B cell (primary cell): Measurements from ENCODE around the gene TNKS1BP1. TPM values are rescaled to one million over a fixed set of nuclear protein-coding genes. Genes with fewer than 3 reads are reported as not detected.

Experiments
- ATAC-seq: fragments of 200-7000 bp; cut with Tn5 transposase; one replicate; pipeline ENCODE4 v1.10.0; 2021; ENCODE audit warnings: low read depth, mild to moderate bottlenecking, moderate number of reproducible peaks, moderate library complexity
- CTCF ChIA-PET: fragments of 350-600 bp; sonication (Branson Sonifier 250); formaldehyde crosslinking; loops from one replicate; lab custom pipeline; 2021; ENCODE audit warnings: antibody characterized with exemption, inconsistent platforms; lab: Charles Lee
- POLR2A ChIA-PET: fragments of 350-600 bp; sonication (Branson Sonifier 250); formaldehyde crosslinking; loops from one replicate; lab custom pipeline; 2021; ENCODE audit warnings: antibody characterized with exemption; lab: Charles Lee
- DNase-seq: peaks from one replicate; pipeline ENCODE4 v3.0.0; 2013
- H2AFZ ChIP-seq: 2 replicates; pipeline ENCODE4 v1.6.1; 2012; ENCODE audit warnings: mild to moderate bottlenecking, low read depth, low read length; ENCODE audit not compliant: insufficient read depth, poor library complexity, severe bottlenecking
- H3K27ac ChIP-seq, 2 donors: 1 replicate in 1 of 2; 2 replicates in 1 of 2; pipeline ENCODE4 v1.5.1; 2012 to 2013; ENCODE audit warnings: low read length in 2 of 2, mild to moderate bottlenecking in 2 of 2, moderate library complexity in 1 of 2
- H3K27me3 ChIP-seq, 4 experiments: fragments of 200-600 bp in 1 of 4; sonication (generic) in 1 of 4; replicated peaks in 1 of 4; 1 replicate in 2 of 4; 2 replicates in 2 of 4; pipeline versions ENCODE4 v1.6.1 to v1.7.0; 2013 to 2016; ENCODE audit warnings: low read length in 3 of 4, mild to moderate bottlenecking in 2 of 4, mixed read lengths in 1 of 4, moderate library complexity in 1 of 4; ENCODE audit not compliant: insufficient read depth in 4 of 4, control insufficient read depth in 3 of 4; ENCODE audit errors: control extremely low read depth in 1 of 4
- H3K36me3 ChIP-seq, 2 experiments: replicated peaks in 1 of 2; 1 replicate in 1 of 2; 2 replicates in 1 of 2; pipeline versions ENCODE4 v1.6.1 to v1.7.1; 2013; ENCODE audit warnings: low read length in 1 of 2; ENCODE audit not compliant: insufficient read depth in 2 of 2, control insufficient read depth in 1 of 2; ENCODE audit errors: control extremely low read depth in 1 of 2, extremely low read depth in 1 of 2
- H3K4me1 ChIP-seq, 2 donors: fragments of 200-600 bp in 1 of 2; sonication (generic) in 1 of 2; 1 replicate in 1 of 2; 2 replicates in 1 of 2; pipeline versions ENCODE4 v1.5.1 to v1.6.1; 2013 to 2017; ENCODE audit warnings: low read length in 2 of 2; ENCODE audit not compliant: control insufficient read depth in 2 of 2, insufficient read depth in 2 of 2
- H3K4me2 ChIP-seq: replicated peaks from 2 replicates; pipeline ENCODE3; 2012; ENCODE audit warnings: mild to moderate bottlenecking, low read depth, low read length; ENCODE audit not compliant: poor library complexity, severe bottlenecking
- H3K4me3 ChIP-seq, 5 experiments: fragments of 200-600 bp in 1 of 5; sonication (generic) in 1 of 5; 1 replicate in 3 of 5; 2 replicates in 2 of 5; pipeline versions ENCODE4 v1.5.1 to v1.7.0; 2011 to 2016; ENCODE audit warnings: low read length in 4 of 5, mild to moderate bottlenecking in 4 of 5, low read depth in 2 of 5, control low read depth in 1 of 5, moderate library complexity in 1 of 5; ENCODE audit not compliant: insufficient read depth in 1 of 5; ENCODE audit errors: control extremely low read depth in 1 of 5, extremely low read depth in 1 of 5
- H3K79me2 ChIP-seq: fragments of 200-600 bp; sonication (generic); one replicate; pipeline ENCODE4 v1.6.0; 2016; ENCODE audit warnings: low read length; ENCODE audit not compliant: control insufficient read depth, insufficient read depth
- H3K9ac ChIP-seq: fragments of 200-600 bp; sonication (generic); 2 replicates; pipeline ENCODE4 v1.6.1; 2017; ENCODE audit warnings: mild to moderate bottlenecking, low read length, moderate library complexity
- H3K9me3 ChIP-seq, 3 donors: one replicate each; pipeline versions ENCODE4 v1.6.1 to v1.7.1; 2013; ENCODE audit warnings: low read length in 2 of 3; ENCODE audit not compliant: control insufficient read depth in 2 of 3, insufficient read depth in 1 of 3; ENCODE audit errors: control extremely low read depth in 1 of 3
- H4K20me1 ChIP-seq: 2 replicates; pipeline ENCODE4 v1.6.0; 2012; ENCODE audit warnings: mild to moderate bottlenecking, low read length; ENCODE audit not compliant: insufficient read depth, control insufficient read depth, poor library complexity, severe bottlenecking
- H3K27ac Mint-ChIP-seq: one replicate; pipeline ENCODE4 v1.8.0; 2021; ENCODE audit warnings: mixed read lengths
- H3K27me3 Mint-ChIP-seq: one replicate; pipeline ENCODE4 v1.8.0; 2021; ENCODE audit warnings: mixed read lengths
- H3K4me1 Mint-ChIP-seq: one replicate; pipeline ENCODE4 v1.8.0; 2021; ENCODE audit warnings: mixed read lengths
- H3K4me3 Mint-ChIP-seq: one replicate; pipeline ENCODE4 v1.8.0; 2021; ENCODE audit warnings: mixed read lengths
- H3K9me3 Mint-ChIP-seq: one replicate; pipeline ENCODE4 v1.8.0; 2022; ENCODE audit warnings: mixed read lengths; ENCODE audit not compliant: insufficient read depth
- CTCF ChIP-seq: fragments of 200-600 bp; IDR thresholded peaks from one replicate; pipeline ENCODE4 v1.8.0; 2022; ENCODE audit warnings: antibody characterized with exemption, mild to moderate bottlenecking
- EZH2 ChIP-seq: IDR thresholded peaks from 2 replicates; pipeline ENCODE4 v1.6.1; 2012; ENCODE audit warnings: borderline replicate concordance, low read depth, mild to moderate bottlenecking, moderate library complexity, low read length; ENCODE audit not compliant: insufficient read depth, poor library complexity, severe bottlenecking
- WGBS: methylation state at CpG from one replicate; pipeline ENCODE4 v1.1.5; 2013; ENCODE audit warnings: missing lambda C conversion rate; ENCODE audit not compliant: insufficient coverage; 5-methylcytosine and 5-hydroxymethylcytosine counted together
- intact Hi-C: fragments of 100-400 bp; cut with micrococcal nuclease; formaldehyde crosslinking; loops from one replicate; pipeline ENCODE4 v1.10.0; 2022
- polyA plus RNA-seq: library from polyadenylated mRNA; depleted of rRNA; stranded (reverse); fragments of >200 nt; gene quantifications from 2 replicates; pipeline ENCODE4 v1.2.3, GENCODE V29; 2012
- total RNA-seq, 2 donors: library from RNA; stranded (reverse); fragments of 120-200 nt in 1 of 2; gene quantifications; 1 replicate in 1 of 2; 2 replicates in 1 of 2; pipeline versions ENCODE4 v1.2.3 to v1.2.4, GENCODE V29; 2013 to 2022

TNKS1BP1 gene
- total and polyA plus RNA-seq, 2 donors (not counting 1 experiment from before 2014, with no cell fraction given), result 2.2 to 12.2 TPM

DNA sequence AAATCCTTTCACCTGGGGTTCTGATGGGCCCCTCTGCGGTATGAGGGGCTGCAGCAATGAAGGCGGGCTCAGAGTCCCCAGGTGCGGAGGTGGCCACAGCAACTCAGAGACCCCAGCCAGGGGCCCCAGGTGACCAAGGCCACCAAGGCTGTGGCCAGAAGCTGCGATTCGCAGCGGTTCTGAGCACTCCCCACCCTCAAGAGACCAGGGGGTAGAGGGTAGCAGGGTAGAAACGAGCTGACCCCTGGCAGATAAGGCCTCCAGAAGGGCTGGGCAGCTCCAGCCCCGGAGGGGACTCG lies 948 bp downstream of the TNKS1BP1 start:
- ChIA-PET CTCF (interaction anchor here (1.1 to 4.8 kb wide), 2 partner anchors 11 to 15 kb away, joined by 3 to 24 read pairs; partner anchors contain the start of gene SSRP1), POLR2A (interaction anchor here (3.5 kb wide), 1 partner anchor 11 kb away, joined by 41 read pairs; the partner anchor contains the start of gene SSRP1)
- intact Hi-C loops, result no loop called here
- Mint-ChIP-seq H3K4me1 (peaks cover 25% of the 10 kb centered on the region), H3K27me3 (no peaks in the 10 kb centered on the region), H3K9me3 (no peaks in the 10 kb centered on the region), H3K27ac (peak overlapping the region; percentile 72), H3K4me3 (peak overlapping the region; percentile 87)
- peak overlapping the region; percentile 80 for H3K9ac ChIP-seq
- no peaks in the 10 kb centered on the region for H3K27me3 ChIP-seq
- no peak overlapping the region for H3K27ac ChIP-seq
- ATAC-seq, result no peak
- 66% methylated on average over 6 of the region's 9 CpGs for WGBS
- H3K4me1 ChIP-seq, result peaks cover 13 to 20% of the 10 kb centered on the region in 2 donors
- H2AFZ ChIP-seq, result peak overlapping the region; percentile 94
- no peaks in the 10 kb centered on the region for H3K79me2 ChIP-seq
- no peak for TF ChIP-seq CTCF
- H3K4me2 ChIP-seq, result peak overlapping the region; percentile 83
- no peak for DNase-seq
- peak overlapping the region in 3 of 5 experiments; percentile 72 to 83 (median 75) for H3K4me3 ChIP-seq
- peaks cover 0 to 19% of the 10 kb centered on the region in 2 experiments for H3K36me3 ChIP-seq
- H4K20me1 ChIP-seq, result no peaks in the 10 kb centered on the region
- no peaks in the 10 kb centered on the region for H3K9me3 ChIP-seq

GRCh38 chr11:57323167-57323854 lies 1.4 kb downstream of the TNKS1BP1 start:
- 94% methylated on average over 1 of the region's 3 CpGs for WGBS
- no peaks in the 10 kb centered on the region for H3K9me3 ChIP-seq
- peaks cover 0 to 15% of the 10 kb centered on the region in 2 experiments for H3K36me3 ChIP-seq
- H3K4me3 ChIP-seq, result no peak overlapping the region
- POLR2A ChIA-PET, result interaction anchor here (3.5 kb wide), 1 partner anchor 11 kb away, joined by 41 read pairs; the partner anchor contains the start of gene SSRP1
- Mint-ChIP-seq H3K4me3 (peak overlapping the region; percentile 87), H3K9me3 (no peaks in the 10 kb centered on the region), H3K27me3 (no peaks in the 10 kb centered on the region), H3K27ac (peak overlapping the region; percentile 72), H3K4me1 (peaks cover 25% of the 10 kb centered on the region)
- no peaks in the 10 kb centered on the region for H3K27me3 ChIP-seq
- no peaks in the 10 kb centered on the region for H4K20me1 ChIP-seq
- no peak overlapping the region for H2AFZ ChIP-seq
- no peak overlapping the region for H3K27ac ChIP-seq
- TF ChIP-seq CTCF, result no peak
- TF ChIP-seq EZH2, result no peak
- peaks cover 13 to 20% of the 10 kb centered on the region in 2 donors for H3K4me1 ChIP-seq
- intact Hi-C loops, result no loop called here
- CTCF ChIA-PET, result interaction anchor here (4.8 kb wide), 1 partner anchor 12 kb away, joined by 24 read pairs; the partner anchor contains the start of gene SSRP1
- DNase-seq, result no peak
- H3K79me2 ChIP-seq, result no peaks in the 10 kb centered on the region
- no peak overlapping the region for H3K9ac ChIP-seq
- peak overlapping the region; percentile 83 for H3K4me2 ChIP-seq
- ATAC-seq, result no peak
